NCI-H2107 treated with DMSO at 0.1 percent for 48 hours (cell line): ENCODE results near the gene SLC22A5.
"Not testable (repeated sequence)": the region's sequence is repeated elsewhere in the genome, so short reads cannot be mapped to it uniquely, and the experiment has no call there.

Source experiments
- DNase-seq: peaks from one replicate; lab custom pipeline; 2025; ENCODE audit not compliant: unreplicated experiment; lab: John Stamatoyannopoulos, UW

The SLC22A5 gene

DNA sequence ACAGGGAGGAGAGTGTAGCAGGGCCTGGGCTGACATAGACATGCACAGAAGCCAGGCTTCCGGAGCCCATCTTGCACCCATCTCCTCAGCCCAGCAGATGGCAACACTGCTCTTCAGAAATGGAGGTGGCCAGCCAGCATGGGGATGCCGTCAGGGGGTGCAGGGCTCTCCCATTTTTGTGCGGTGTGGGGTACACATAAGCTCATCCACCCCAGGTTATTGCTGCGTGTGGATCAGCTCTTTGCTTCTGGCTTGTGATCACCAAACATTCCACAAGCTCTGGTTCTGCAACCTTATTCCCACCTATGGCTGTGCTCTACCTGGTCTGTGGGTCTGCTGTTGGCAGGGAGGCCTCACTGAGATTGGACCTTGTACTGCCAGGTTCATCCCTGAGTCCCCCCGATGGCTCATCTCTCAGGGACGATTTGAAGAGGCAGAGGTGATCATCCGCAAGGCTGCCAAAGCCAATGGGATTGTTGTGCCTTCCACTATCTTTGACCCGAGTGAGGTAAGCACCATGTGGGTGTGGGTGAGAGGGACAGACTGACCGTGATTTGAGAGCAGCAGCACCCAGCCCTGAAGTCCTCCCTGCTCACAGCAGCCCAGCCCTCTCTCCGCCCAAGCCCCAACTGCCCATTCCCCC, 17.3 kb downstream of the SLC22A5 start:
- no peak for DNase-seq

DNA sequence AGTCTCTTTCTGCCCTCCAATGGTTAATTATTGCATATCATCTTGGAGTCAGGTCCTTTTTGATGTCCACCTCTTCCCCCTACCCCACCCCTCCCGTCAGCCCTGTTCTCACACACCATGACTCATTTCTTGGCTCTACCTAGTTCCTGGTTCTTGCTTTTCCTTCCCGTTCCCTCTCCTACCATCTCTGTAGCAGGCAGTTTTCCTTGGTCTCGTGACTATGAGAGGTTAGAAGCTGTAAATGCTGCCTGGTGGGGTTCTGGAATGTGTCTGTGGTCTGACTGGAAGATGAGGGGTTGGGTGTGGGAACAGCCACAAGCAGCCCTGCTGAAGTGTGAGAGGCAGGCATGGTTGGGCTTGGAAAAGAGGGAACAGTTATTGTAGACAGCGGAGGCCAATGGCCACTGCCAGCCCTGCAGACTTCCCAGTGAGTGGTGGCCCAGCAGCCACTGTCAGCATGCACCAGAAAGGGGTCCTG, 18.2 kb downstream of the SLC22A5 start:
- peak; percentile 46 for DNase-seq

DNA sequence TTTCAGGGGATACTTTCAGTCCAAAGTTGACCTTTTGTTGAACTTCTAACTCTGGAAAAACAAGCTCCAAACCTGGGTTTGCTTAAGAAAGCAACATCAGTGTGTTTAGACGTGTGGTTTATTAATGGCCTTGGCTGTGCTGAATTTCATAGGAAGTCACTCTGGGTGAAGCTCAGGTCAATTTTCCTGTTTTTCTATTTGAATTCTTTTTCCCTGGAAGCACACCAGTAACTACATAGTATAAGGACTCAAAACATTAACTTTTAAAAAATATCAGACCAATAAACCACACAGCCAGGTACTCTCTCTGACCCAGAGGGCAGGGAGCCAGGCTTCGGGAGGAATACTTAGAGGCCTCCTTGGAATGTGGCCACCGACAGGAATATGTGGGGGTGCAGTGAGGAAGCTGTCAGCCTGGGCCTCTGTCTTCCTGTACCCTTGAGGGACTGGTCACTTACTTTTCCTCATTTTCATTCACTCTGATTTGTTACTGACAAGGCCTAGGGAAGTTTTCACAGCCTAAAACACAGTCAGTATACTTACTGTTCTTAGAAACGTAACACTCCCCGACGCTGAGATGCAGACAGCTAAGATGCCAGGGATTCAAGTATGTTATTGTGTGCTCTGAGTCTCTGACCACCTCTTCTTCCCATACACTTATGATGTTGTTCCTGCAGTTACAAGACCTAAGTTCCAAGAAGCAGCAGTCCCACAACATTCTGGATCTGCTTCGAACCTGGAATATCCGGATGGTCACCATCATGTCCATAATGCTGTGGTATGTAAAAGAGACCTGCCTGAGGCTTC, 18.9 kb downstream of the SLC22A5 start:
- no peak for DNase-seq

- DNase-seq: no peak
These were observed 19.5 kb downstream of the SLC22A5 start for GRCh38 chr5:132389051-132389331.

DNA sequence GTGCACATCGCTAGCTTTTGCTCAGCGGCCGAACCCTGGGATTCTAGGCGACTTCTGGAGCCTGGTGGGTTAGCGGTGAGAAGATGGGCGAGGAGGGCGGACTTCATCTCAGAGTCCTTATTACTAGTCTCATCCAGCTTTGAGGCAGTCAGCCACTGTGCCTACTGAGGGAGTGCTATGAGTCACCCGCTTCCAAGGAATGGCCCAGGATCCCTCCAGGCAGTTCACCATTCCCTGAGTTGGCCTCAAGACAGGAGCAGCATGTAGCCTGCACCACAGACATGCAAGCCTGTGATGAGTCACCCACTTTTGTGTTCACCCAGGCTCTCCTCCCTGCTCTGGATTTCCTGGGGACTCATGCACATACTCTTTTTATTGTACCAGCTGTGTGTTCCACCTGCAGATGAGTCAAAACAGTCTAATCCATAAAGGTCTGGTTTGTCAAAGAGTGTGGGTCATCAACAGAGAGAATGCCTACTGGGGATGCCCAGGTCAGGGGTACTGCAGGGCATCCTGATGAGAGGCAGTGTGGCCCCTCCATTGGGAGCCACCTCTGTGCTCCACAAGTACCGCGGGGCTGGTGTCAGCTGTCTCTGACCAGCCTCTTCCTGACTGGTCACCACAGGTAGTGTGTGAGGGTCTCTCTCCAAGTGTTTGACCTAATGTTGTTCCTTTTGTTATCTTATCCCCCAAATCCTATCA, 20.2 kb downstream of the SLC22A5 start:
- no peak for DNase-seq

- DNase-seq: no peak
These were observed 21.7 kb downstream of the SLC22A5 start for GRCh38 chr5:132391247-132391646.

DNA sequence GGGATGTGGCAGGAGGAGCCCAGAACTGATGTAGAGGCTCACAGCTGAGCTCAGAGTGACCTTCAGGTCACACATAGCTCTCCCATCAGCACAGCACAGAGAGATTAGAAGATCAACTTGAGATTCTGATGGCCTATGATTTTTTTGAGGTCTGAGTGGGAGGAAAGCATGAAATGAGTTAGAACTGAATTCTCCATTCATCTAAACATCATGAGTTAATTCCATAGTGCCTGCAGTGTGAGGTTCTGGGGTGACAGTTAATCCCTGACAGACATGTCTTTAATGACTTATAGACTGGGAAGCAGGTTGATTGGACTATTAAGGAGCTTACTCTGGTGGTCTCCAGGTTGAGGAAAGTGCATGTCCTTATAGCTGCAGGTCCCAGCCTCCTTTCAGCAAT, 22.4 kb downstream of the SLC22A5 start:
- DNase-seq: no peak

- DNase-seq: no peak
These were observed 22.9 kb downstream of the SLC22A5 start for GRCh38 chr5:132392411-132392810.

DNA sequence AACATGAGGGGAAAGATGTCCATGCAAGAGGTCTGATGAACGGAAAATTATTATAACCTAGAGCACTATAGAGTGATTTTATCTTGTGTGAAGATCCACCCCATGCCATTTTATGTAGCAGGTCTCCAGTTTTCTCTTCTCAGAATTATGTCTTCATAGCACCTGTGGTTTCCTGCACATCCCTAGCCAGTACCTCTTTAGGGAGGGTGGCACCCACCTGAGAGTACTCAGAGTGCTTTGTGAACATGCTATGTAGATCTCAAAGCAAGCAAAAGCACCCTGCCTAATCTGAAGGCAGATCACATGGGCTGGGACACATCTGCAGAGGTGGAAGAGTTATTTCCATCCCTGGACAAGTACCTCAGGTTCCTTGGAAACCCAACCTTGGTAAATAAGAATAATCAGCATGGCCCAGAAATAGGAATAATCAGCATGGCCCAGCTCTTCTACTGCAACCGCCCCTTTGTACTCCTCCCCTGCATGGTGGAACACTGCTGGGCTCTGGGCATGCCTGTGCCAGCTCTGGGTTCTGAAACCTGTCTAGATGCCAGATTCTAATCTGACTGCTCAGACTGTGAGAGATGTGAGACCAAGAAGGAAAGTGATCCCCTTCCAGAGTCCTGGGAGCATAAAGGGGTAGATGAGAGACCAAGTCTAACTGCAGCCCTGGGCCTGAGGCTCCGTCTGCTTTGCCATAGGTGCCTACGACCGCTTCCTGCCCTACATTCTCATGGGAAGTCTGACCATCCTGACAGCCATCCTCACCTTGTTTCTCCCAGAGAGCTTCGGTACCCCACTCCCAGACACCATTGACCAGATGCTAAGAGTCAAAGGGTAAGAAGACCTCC, 23.7 kb downstream of the SLC22A5 start:
- no peak for DNase-seq

DNA sequence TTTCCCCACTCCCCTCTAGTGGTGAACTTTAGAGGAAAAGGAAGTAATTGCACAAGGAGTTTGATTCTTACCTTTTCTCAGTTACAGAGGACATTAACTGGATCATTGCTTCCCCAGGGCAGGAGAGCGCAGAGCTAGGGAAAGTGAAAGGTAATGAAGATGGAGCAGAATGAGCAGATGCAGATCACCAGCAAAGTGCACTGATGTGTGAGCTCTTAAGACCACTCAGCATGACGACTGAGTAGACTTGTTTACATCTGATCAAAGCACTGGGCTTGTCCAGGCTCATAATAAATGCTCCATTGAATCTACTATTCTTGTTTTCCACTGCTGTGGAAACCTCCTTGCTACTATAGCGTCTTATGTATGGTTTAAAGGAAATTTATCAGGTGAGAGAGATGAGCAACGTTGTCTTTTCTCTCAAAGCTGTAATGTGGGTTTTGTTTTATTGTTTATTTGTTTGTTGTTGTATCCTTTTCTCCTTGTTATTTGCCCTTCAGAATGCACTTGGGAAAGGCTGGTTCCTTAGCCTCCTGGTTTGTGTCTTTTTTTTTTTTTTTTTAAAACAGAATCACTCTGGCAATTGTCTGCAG, 25.3 kb downstream of the SLC22A5 start:
- DNase-seq: peak; percentile 57

GRCh38 chr5:132396589-132397031, 27.1 kb downstream of the SLC22A5 start:
- DNase-seq: no peak

GRCh38 chr5:132397224-132397623, 27.7 kb downstream of the SLC22A5 start:
- no peak for DNase-seq

DNA sequence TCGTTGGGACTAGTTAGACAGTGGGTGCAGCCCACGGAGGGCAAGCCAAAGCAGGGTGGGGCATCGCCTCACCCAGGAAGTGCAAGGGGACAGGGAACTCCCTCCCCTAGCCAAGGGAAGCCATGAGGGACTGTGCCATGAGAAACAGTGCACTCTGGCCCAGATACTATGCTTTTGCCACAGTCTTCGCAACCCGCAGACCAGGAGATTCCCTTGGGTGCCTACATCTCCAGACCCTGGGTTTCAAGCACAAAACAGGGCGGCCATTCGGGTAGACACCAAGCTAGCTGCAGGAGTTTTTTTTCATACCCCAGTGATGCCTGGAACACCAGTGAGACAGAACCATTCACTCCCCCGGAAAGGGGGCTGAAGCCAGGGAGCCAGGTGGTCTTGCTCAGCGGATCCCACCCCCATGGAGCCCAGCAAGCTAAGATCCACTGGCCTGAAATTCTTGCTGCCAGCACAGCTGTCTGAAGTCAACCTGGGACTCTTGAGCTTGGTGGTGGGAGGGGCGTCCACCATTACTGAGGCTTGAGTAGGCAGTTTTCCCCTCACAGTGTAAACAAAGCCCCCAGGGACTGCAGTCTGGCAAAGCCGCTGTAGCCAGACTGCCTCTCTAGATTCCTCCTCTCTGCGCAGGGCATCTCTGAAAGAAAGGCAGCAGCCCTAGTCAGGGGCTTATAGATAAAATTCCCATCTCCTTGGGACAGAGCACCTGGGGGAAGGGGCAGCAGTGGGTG, 28.6 kb downstream of the SLC22A5 start:
- DNase-seq: not testable (repeated sequence)

GRCh38 chr5:132404041-132404440, 34.5 kb downstream of the SLC22A5 start:
- not testable (repeated sequence) for DNase-seq

DNA sequence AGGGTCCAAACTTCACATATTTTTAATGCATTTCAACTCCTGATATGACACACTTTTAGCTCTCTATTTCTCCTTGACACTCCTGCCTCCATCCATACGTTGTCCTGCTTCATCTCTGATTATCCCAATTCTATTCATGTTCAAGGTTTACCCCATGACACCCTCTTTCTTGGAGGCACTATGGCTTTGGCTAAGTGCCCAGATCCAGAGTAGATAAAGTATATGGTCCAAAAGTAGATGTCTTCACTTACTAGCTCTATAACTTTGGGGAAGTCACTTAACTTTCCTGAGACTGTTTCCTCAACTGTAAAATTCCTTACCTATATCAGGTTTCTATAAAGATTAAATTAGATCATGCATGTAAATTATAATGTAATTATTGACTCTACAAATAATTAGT, 36.1 kb downstream of the SLC22A5 start:
- DNase-seq: no peak

DNA sequence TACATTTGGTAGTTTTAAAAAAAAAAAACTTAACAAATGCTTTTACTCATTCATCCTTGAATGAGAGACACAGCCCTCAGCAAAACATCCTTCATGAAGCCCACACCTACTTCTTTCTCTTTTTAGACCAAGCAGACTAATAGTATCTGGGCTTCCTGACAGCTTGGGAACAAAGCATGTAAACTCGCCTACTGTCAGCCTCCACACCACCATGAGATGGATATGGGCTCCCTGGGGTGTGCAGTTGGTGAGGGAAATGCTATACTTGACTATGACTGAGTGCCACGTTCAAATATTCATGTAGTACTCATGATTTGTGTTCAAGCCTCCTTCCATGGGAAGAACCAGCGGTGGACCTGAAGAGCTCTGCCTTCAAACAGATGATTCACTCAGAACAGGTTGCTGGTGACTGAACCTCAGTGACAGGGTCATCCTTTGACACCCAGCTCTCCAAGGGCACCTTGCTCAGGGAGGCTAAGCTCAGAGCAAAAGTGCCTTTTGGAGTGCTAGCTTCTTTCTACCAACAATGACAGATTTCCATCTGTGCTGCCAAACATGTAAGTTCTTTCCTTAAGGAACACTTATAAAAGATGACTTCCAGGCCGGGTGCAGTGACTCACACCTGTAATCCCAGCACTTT, 36.8 kb downstream of the SLC22A5 start:
- peak; percentile 17 for DNase-seq

- no peak for DNase-seq
These were observed 38.5 kb downstream of the SLC22A5 start for GRCh38 chr5:132407970-132408369.

- no peak for DNase-seq
These were observed 38.9 kb downstream of the SLC22A5 start for GRCh38 chr5:132408456-132408855.

DNA sequence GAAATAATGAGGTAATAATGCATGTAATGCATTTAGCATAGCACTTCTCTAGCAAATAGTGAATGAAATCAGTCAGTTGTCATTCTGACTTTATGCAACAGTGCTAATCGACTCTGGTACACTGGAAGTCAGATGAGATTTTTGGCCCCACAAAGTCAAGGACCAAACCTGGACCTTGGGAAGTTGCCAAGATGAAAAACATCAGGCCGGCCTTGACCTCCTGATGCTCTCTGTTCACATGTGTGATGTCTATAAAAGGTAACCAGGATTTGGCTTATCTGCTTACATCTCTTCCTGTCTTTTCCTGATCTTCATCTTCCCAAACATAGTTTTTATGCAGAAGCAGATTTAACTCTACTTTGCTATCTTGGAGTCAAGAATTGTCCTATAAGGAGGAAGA, 39.5 kb downstream of the SLC22A5 start:
- DNase-seq: no peak
